Measurements from ENCODE around the gene ZBTB7C.

Gene ZBTB7C

DNA sequence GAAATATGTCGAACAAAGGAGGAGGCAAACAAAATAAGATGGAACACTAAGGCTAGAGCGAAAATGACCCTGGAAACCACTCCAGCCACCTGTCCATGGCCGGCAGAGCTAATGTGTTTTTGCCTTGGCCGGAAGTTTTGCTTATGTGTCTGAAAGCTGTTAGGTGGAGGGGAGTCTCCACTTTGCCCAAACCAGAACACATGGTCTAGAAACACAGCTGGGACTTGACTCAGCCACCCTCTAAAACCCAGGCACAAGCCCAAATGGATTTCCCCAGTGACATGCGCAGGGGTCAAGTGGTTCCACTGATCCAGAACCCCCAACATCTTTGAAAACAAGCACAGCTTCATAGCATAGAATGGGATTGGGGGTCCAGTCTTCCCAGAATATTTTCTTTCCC lies 159.3 kb downstream of the ZBTB7C start:
- Histone ChIP-seq H3K4me1 (ENCODE audit: control insufficient read depth, insufficient read depth, low read length) (no peaks in the 10 kb centered on the region), H3K9me3 (ENCODE audit: control insufficient read depth, insufficient read depth, low read depth, low read length) (no peaks in the 10 kb centered on the region), H3K4me3 (ENCODE audit: low read depth, low read length) (no peak overlapping the region), H3K27ac (ENCODE audit: extremely low read depth, low read depth, low read length) (no peak overlapping the region), H3K36me3 (ENCODE audit: control insufficient read depth in 2 of 2, insufficient read depth in 1 of 2, low read length in 2 of 2) (no peaks in the 10 kb centered on the region)
- ChIA-PET CTCF (interaction anchor here (0.6 to 2.1 kb wide), 5 partner anchors 20 to 371 kb away, joined by 3 to 7 read pairs (median 4); no protein-coding TSS in a partner anchor), POLR2A (no interaction called here)
- TF ChIP-seq TRIM28 (IDR thresholded peaks at IDR 0.05; ENCODE audit: borderline replicate concordance, low read length) (no peak), ZNF510 (tag by site-specific recombination; IDR thresholded peaks at IDR 0.05; ENCODE audit: insufficient replicate concordance) (no peak), ZNF324 (tag by site-specific recombination; IDR thresholded peaks at IDR 0.05) (no peak), ZNF292 (tag by site-specific recombination; IDR thresholded peaks at IDR 0.05; ENCODE audit: borderline replicate concordance, low read depth) (no peak), ZNF366 (tag by site-specific recombination; conservative IDR thresholded peaks at IDR 0.05) (no peak), ZNF660 (tag by site-specific recombination; IDR thresholded peaks at IDR 0.05) (no peak), MZF1 (tag by site-specific recombination; IDR thresholded peaks at IDR 0.05; ENCODE audit: borderline replicate concordance) (no peak)
- TF ChIP-seq, protein P1, sequence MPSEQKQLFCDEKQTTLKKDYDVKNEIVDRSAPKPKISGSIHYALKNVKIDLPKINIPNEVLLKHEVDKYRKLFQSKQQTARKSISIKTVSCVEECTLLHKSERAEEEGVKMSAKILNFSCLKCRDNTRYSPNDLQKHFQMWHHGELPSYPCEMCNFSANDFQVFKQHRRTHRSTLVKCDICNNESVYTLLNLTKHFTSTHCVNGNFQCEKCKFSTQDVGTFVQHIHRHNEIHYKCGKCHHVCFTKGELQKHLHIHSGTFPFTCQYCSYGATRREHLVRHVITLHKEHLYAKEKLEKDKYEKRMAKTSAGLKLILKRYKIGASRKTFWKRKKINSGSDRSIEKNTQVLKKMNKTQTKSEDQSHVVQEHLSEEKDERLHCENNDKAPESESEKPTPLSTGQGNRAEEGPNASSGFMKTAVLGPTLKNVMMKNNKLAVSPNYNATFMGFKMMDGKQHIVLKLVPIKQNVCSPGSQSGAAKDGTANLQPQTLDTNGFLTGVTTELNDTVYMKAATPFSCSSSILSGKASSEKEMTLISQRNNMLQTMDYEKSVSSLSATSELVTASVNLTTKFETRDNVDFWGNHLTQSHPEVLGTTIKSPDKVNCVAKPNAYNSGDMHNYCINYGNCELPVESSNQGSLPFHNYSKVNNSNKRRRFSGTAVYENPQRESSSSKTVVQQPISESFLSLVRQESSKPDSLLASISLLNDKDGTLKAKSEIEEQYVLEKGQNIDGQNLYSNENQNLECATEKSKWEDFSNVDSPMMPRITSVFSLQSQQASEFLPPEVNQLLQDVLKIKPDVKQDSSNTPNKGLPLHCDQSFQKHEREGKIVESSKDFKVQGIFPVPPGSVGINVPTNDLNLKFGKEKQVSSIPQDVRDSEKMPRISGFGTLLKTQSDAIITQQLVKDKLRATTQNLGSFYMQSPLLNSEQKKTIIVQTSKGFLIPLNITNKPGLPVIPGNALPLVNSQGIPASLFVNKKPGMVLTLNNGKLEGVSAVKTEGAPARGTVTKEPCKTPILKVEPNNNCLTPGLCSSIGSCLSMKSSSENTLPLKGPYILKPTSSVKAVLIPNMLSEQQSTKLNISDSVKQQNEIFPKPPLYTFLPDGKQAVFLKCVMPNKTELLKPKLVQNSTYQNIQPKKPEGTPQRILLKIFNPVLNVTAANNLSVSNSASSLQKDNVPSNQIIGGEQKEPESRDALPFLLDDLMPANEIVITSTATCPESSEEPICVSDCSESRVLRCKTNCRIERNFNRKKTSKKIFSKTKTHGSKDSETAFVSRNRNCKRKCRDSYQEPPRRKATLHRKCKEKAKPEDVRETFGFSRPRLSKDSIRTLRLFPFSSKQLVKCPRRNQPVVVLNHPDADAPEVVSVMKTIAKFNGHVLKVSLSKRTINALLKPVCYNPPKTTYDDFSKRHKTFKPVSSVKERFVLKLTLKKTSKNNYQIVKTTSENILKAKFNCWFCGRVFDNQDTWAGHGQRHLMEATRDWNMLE (tag by site-specific recombination; conservative IDR thresholded peaks at IDR 0.05; ENCODE audit: low read depth), result no peak
- TF ChIP-seq, protein P2, sequence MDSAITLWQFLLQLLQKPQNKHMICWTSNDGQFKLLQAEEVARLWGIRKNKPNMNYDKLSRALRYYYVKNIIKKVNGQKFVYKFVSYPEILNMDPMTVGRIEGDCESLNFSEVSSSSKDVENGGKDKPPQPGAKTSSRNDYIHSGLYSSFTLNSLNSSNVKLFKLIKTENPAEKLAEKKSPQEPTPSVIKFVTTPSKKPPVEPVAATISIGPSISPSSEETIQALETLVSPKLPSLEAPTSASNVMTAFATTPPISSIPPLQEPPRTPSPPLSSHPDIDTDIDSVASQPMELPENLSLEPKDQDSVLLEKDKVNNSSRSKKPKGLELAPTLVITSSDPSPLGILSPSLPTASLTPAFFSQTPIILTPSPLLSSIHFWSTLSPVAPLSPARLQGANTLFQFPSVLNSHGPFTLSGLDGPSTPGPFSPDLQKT (IDR thresholded peaks at IDR 0.05; ENCODE audit: borderline replicate concordance, low read depth, low read length), result no peak

DNA sequence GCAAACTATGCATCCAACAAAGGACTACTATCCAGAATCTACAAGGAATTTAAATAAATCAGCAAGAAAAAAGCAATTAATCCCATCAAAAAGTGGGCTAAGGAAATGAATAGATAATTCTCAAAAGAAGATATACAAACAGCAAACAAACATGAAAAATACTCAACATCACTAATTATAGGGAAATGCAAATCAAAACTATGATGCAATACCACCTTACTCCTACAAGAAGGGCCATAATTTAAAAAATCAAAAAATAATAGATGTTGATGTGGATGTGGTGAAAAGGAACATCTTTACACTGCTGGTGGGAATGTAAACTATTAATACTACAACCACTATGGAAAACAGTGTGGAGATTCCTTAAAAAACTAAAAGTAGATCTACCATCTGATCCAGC lies 164.7 kb downstream of the ZBTB7C start:
- CTCF ChIA-PET, result no interaction called here
- Histone ChIP-seq H3K9me3 (ENCODE audit: control insufficient read depth, insufficient read depth, low read depth, low read length) (no peaks in the 10 kb centered on the region), H3K36me3 (ENCODE audit: control insufficient read depth in 2 of 2, insufficient read depth in 1 of 2, low read length in 2 of 2) (no peaks in the 10 kb centered on the region), H3K4me3 (ENCODE audit: low read depth, low read length) (no peak overlapping the region), H3K27ac (ENCODE audit: extremely low read depth, low read depth, low read length) (no peak overlapping the region), H3K4me1 (ENCODE audit: control insufficient read depth, insufficient read depth, low read length) (no peaks in the 10 kb centered on the region)
- POLR2A ChIA-PET, result no interaction called here
- TF ChIP-seq GLI4 (tag by site-specific recombination; IDR thresholded peaks at IDR 0.05) (no peak), ZBTB17 (tag by site-specific recombination; IDR thresholded peaks at IDR 0.05) (no peak), ZNF610 (tag by site-specific recombination; IDR thresholded peaks at IDR 0.05; ENCODE audit: borderline replicate concordance) (no peak), ZNF157 (tag by site-specific recombination; IDR thresholded peaks at IDR 0.05) (no peak), ZNF596 (tag by site-specific recombination; IDR thresholded peaks at IDR 0.05) (no peak), ZNF423 (tag by site-specific recombination; IDR thresholded peaks at IDR 0.05) (no peak), ZNF155 (tag by site-specific recombination; IDR thresholded peaks at IDR 0.05) (no peak)
- TF ChIP-seq, protein P3, sequence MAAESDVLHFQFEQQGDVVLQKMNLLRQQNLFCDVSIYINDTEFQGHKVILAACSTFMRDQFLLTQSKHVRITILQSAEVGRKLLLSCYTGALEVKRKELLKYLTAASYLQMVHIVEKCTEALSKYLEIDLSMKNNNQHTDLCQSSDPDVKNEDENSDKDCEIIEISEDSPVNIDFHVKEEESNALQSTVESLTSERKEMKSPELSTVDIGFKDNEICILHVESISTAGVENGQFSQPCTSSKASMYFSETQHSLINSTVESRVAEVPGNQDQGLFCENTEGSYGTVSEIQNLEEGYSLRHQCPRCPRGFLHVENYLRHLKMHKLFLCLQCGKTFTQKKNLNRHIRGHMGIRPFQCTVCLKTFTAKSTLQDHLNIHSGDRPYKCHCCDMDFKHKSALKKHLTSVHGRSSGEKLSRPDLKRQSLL (tag by site-specific recombination; IDR thresholded peaks at IDR 0.05), result no peak
- TF ChIP-seq, protein P4, sequence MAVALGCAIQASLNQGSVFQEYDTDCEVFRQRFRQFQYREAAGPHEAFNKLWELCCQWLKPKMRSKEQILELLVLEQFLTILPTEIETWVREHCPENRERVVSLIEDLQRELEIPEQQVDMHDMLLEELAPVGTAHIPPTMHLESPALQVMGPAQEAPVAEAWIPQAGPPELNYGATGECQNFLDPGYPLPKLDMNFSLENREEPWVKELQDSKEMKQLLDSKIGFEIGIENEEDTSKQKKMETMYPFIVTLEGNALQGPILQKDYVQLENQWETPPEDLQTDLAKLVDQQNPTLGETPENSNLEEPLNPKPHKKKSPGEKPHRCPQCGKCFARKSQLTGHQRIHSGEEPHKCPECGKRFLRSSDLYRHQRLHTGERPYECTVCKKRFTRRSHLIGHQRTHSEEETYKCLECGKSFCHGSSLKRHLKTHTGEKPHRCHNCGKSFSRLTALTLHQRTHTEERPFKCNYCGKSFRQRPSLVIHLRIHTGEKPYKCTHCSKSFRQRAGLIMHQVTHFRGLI (tag by site-specific recombination; IDR thresholded peaks at IDR 0.05), result no peak
- TF ChIP-seq, protein P5, sequence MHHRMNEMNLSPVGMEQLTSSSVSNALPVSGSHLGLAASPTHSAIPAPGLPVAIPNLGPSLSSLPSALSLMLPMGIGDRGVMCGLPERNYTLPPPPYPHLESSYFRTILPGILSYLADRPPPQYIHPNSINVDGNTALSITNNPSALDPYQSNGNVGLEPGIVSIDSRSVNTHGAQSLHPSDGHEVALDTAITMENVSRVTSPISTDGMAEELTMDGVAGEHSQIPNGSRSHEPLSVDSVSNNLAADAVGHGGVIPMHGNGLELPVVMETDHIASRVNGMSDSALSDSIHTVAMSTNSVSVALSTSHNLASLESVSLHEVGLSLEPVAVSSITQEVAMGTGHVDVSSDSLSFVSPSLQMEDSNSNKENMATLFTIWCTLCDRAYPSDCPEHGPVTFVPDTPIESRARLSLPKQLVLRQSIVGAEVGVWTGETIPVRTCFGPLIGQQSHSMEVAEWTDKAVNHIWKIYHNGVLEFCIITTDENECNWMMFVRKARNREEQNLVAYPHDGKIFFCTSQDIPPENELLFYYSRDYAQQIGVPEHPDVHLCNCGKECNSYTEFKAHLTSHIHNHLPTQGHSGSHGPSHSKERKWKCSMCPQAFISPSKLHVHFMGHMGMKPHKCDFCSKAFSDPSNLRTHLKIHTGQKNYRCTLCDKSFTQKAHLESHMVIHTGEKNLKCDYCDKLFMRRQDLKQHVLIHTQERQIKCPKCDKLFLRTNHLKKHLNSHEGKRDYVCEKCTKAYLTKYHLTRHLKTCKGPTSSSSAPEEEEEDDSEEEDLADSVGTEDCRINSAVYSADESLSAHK (tag by site-specific recombination; IDR thresholded peaks at IDR 0.05), result no peak
- TF ChIP-seq, protein P6, sequence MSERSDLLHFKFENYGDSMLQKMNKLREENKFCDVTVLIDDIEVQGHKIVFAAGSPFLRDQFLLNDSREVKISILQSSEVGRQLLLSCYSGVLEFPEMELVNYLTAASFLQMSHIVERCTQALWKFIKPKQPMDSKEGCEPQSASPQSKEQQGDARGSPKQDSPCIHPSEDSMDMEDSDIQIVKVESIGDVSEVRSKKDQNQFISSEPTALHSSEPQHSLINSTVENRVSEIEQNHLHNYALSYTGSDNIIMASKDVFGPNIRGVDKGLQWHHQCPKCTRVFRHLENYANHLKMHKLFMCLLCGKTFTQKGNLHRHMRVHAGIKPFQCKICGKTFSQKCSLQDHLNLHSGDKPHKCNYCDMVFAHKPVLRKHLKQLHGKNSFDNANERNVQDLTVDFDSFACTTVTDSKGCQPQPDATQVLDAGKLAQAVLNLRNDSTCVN (tag by site-specific recombination; optimal IDR thresholded peaks at IDR 0.05), result no peak
- TF ChIP-seq, protein P7, sequence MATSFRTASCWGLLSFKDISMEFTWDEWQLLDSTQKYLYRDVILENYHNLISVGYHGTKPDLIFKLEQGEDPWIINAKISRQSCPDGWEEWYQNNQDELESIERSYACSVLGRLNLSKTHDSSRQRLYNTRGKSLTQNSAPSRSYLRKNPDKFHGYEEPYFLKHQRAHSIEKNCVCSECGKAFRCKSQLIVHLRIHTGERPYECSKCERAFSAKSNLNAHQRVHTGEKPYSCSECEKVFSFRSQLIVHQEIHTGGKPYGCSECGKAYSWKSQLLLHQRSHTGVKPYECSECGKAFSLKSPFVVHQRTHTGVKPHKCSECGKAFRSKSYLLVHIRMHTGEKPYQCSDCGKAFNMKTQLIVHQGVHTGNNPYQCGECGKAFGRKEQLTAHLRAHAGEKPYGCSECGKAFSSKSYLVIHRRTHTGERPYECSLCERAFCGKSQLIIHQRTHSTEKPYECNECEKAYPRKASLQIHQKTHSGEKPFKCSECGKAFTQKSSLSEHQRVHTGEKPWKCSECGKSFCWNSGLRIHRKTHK (tag by site-specific recombination; IDR thresholded peaks at IDR 0.05), result no peak
